Keratinocyte (primary cell): ENCODE data around the gene SVOP. TPM values are rescaled to one million over a fixed set of nuclear protein-coding genes. Genes with fewer than 3 reads are reported as not detected.
A peak's percentile ranks its signal among the peaks of the same experiment; 100 is the strongest.

Experiments
- DNase-seq: peaks from one replicate; pipeline ENCODE4 v3.0.0-alpha.2; 2011; ENCODE audit warnings: low read depth, missing footprints, low spot score
- FAIRE-seq: peaks from 2 replicates; lab custom pipeline; 2011; peaks lifted over from hg19 to GRCh38; lab: Jason Lieb, UNC
- H2AFZ ChIP-seq: 2 replicates; pipeline ENCODE4 v1.6.0; 2012; ENCODE audit warnings: low read length, control low read depth, inconsistent platforms; ENCODE audit not compliant: control insufficient read depth
- H3K27ac ChIP-seq: 2 replicates; pipeline ENCODE4 v1.5.1; 2011; ENCODE audit warnings: low read length; ENCODE audit not compliant: control insufficient read depth, insufficient read depth
- H3K27me3 ChIP-seq: 3 replicates; pipeline ENCODE4 v1.6.0; 2011; ENCODE audit warnings: low read length; ENCODE audit not compliant: control insufficient read depth, insufficient read depth; ENCODE audit errors: extremely low read depth
- H3K36me3 ChIP-seq, 2 experiments: 2 replicates in 1 of 2; 3 replicates in 1 of 2; pipeline ENCODE4 v1.5.1; 2011; ENCODE audit warnings: low read length in 2 of 2, mild to moderate bottlenecking in 1 of 2; ENCODE audit not compliant: control insufficient read depth in 2 of 2, insufficient read depth in 2 of 2; ENCODE audit errors: extremely low read depth in 1 of 2
- H3K4me1 ChIP-seq: 3 replicates; pipeline ENCODE4 v1.5.1; 2011; ENCODE audit warnings: low read length; ENCODE audit not compliant: control insufficient read depth, insufficient read depth; ENCODE audit errors: extremely low read depth
- H3K4me2 ChIP-seq: 3 replicates; pipeline ENCODE4 v1.6.0; 2011; ENCODE audit warnings: low read depth, low read length; ENCODE audit not compliant: control insufficient read depth, insufficient read depth; ENCODE audit errors: extremely low read depth
- H3K4me3 ChIP-seq, 3 experiments: fragments of 200-600 bp in 1 of 3; sonication (generic) in 1 of 3; 2 replicates in 2 of 3; 3 replicates in 1 of 3; pipeline ENCODE4 v1.5.1; 2011 to 2016; ENCODE audit warnings: low read length in 3 of 3, mild to moderate bottlenecking in 3 of 3, control low read depth in 2 of 3, inconsistent platforms in 1 of 3, low read depth in 1 of 3, mixed read lengths in 1 of 3, mixed run types in 1 of 3, moderate library complexity in 1 of 3; ENCODE audit not compliant: control insufficient read depth in 2 of 3, insufficient read depth in 2 of 3; ENCODE audit errors: extremely low read depth in 1 of 3
- H3K79me2 ChIP-seq: 2 replicates; pipeline ENCODE4 v1.6.0; 2012; ENCODE audit warnings: low read length; ENCODE audit not compliant: control insufficient read depth, insufficient read depth
- H3K9ac ChIP-seq: 3 replicates; pipeline ENCODE4 v1.6.0; 2011; ENCODE audit warnings: low read length; ENCODE audit not compliant: control insufficient read depth, insufficient read depth; ENCODE audit errors: extremely low read depth
- H3K9me1 ChIP-seq: 3 replicates; pipeline ENCODE4 v1.6.0; 2011; ENCODE audit warnings: low read length; ENCODE audit not compliant: control insufficient read depth, insufficient read depth; ENCODE audit errors: extremely low read depth
- H3K9me3 ChIP-seq: 2 replicates; pipeline ENCODE4 v1.5.1; 2012; ENCODE audit warnings: low read depth, low read length; ENCODE audit not compliant: control insufficient read depth
- H4K20me1 ChIP-seq: 3 replicates; pipeline ENCODE4 v1.6.0; 2011; ENCODE audit warnings: low read length; ENCODE audit not compliant: control insufficient read depth, insufficient read depth; ENCODE audit errors: extremely low read depth
- EZH2 ChIP-seq: IDR thresholded peaks from one replicate; pipeline ENCODE4 v1.6.1; 2012; ENCODE audit warnings: inconsistent platforms, mild to moderate bottlenecking, low read length, moderate library complexity
- dilution Hi-C: fragments of 300-500 bp; cut with MboI; formaldehyde crosslinking; loops from one replicate; pipeline ENCODE4 v1.7.0; 2020; ENCODE audit warnings: low sequenced_read_pairs; ENCODE audit not compliant: extremely low pct_ligation_motif_present
- polyA plus RNA-seq, 5 experiments: library from polyadenylated mRNA; depleted of rRNA in 3 of 5; stranded (reverse) in 3 of 5; stranded (forward) in 1 of 5; unstranded in 1 of 5; fragments of >200 nt; gene quantifications; 1 replicate in 1 of 5; 2 replicates in 3 of 5; 3 replicates in 1 of 5; pipeline versions ENCODE4 v1.2.1 to v1.2.3, GENCODE V29; 2011 to 2012; ENCODE audit warnings: missing spikeins in 2 of 5, low read depth in 1 of 5, low replicate concordance in 1 of 5
- TF ChIP-seq, protein P1 (sequence below), 3 experiments: IDR thresholded peaks in 1 of 3; conservative IDR thresholded peaks in 1 of 3; optimal IDR thresholded peaks in 1 of 3; 2 replicates in 2 of 3; 3 replicates in 1 of 3; pipeline versions ENCODE3 to v1.5.1; 2011; ENCODE audit warnings: low read length in 3 of 3, mild to moderate bottlenecking in 3 of 3, moderate library complexity in 2 of 3, control low read depth in 1 of 3, inconsistent platforms in 1 of 3; ENCODE audit not compliant: insufficient read depth in 2 of 3; ENCODE audit errors: extremely low read depth in 1 of 3

The SVOP gene
- polyA plus RNA-seq, 1 donor (not counting 4 experiments of a cell fraction or from before 2014, with no cell fraction given) = not detected

DNA sequence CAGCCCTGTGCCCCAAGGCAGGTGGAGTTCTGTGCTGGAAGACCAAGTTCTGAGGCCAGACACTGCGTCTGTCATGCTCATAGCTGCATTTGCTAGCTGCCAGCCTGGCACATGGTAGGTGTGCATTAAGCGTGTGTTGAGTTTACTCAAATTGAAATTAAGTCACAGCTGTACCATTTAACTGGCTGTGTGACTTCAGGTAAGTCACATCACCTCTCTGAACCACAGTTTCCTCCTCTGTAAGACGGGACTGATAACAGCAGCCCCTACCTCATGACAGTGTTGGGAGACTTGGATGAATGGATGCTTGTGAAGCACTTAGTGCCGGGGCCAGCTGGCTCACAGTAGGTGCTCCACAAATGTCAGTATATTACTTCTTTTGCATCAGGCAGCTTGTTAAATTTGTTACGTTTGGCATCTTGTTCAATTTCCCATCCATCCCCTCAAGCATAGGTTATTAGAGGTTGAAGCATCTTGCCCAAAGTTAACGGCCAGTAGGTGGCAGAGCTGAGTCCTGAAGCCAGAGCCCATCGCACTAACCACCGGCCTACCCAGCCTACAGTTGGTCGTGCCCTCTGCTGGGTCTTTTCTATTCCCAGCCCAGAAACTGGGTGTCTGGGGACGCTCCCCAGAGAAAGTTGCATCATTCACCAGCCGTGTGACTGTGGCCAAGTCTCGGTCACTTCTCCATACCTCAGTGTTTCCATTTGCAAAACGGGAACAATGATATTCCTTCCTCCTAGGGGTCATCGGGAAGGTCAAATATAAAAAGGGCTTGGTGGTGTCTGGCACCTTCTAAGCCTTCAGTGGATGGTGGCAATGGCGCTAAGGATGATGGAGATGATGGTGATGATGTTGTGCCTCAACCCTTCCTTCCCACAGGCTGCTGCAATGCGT lies 136.5 kb downstream of the SVOP start:
- no peaks in the 10 kb centered on the region for H3K79me2 ChIP-seq
- H3K4me3 ChIP-seq = no peak overlapping the region
- H3K36me3 ChIP-seq = no peaks in the 10 kb centered on the region
- TF ChIP-seq EZH2 = no peak
- TF ChIP-seq, protein P1, sequence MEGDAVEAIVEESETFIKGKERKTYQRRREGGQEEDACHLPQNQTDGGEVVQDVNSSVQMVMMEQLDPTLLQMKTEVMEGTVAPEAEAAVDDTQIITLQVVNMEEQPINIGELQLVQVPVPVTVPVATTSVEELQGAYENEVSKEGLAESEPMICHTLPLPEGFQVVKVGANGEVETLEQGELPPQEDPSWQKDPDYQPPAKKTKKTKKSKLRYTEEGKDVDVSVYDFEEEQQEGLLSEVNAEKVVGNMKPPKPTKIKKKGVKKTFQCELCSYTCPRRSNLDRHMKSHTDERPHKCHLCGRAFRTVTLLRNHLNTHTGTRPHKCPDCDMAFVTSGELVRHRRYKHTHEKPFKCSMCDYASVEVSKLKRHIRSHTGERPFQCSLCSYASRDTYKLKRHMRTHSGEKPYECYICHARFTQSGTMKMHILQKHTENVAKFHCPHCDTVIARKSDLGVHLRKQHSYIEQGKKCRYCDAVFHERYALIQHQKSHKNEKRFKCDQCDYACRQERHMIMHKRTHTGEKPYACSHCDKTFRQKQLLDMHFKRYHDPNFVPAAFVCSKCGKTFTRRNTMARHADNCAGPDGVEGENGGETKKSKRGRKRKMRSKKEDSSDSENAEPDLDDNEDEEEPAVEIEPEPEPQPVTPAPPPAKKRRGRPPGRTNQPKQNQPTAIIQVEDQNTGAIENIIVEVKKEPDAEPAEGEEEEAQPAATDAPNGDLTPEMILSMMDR (optimal IDR thresholded peaks at IDR 0.05 in 1 of 3, IDR thresholded peaks at IDR 0.05 in 1 of 3, conservative IDR thresholded peaks at IDR 0.05 in 1 of 3; ENCODE audit: extremely low read depth in 1 of 3, insufficient read depth in 2 of 3, low read length in 3 of 3) = peak; percentile 74 to 81 (median 81)
- no peak overlapping the region for H3K27ac ChIP-seq
- FAIRE-seq = peak; percentile 56
- H3K9me3 ChIP-seq = no peaks in the 10 kb centered on the region
- H2AFZ ChIP-seq = no peak overlapping the region
- dilution Hi-C loops = no loop called here
- H4K20me1 ChIP-seq = no peaks in the 10 kb centered on the region
- H3K4me2 ChIP-seq = no peak overlapping the region
- no peaks in the 10 kb centered on the region for H3K9me1 ChIP-seq
- H3K9ac ChIP-seq = no peak overlapping the region
- peaks cover 3% of the 10 kb centered on the region for H3K4me1 ChIP-seq
- no peaks in the 10 kb centered on the region for H3K27me3 ChIP-seq
- DNase-seq = no peak

DNA sequence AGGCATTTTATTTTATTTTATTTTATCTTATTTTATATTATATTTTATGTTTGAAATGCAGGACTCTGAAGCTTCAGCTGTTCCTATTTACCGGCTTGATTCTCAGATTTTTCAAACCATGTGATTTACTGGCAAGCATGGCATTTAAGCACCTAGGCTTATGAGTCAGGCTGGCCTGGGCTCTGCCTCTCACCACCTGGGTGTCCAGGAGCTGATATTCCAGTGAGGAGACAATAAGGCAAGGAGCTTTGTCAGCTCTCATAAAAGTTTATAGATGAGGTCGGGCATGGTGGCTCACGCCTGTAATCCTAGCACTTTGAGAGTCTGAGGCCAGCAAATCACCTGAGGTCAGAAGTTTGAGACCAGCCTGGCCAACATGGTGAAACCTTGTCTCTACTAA lies 138.9 kb downstream of the SVOP start:
- no peak overlapping the region for H3K9ac ChIP-seq
- H3K27me3 ChIP-seq = no peaks in the 10 kb centered on the region
- no peaks in the 10 kb centered on the region for H3K36me3 ChIP-seq
- no peak for DNase-seq
- dilution Hi-C loops = no loop called here
- H2AFZ ChIP-seq = peak overlapping the region; percentile 46
- no peaks in the 10 kb centered on the region for H3K9me3 ChIP-seq
- H4K20me1 ChIP-seq = no peaks in the 10 kb centered on the region
- H3K27ac ChIP-seq = no peak overlapping the region
- H3K4me3 ChIP-seq = no peak overlapping the region
- no peak for TF ChIP-seq EZH2
- TF ChIP-seq, protein P1 (optimal IDR thresholded peaks at IDR 0.05 in 1 of 3, IDR thresholded peaks at IDR 0.05 in 1 of 3, conservative IDR thresholded peaks at IDR 0.05 in 1 of 3; ENCODE audit: extremely low read depth in 1 of 3, insufficient read depth in 2 of 3, low read length in 3 of 3) = no peak
- no peaks in the 10 kb centered on the region for H3K79me2 ChIP-seq
- no peak for FAIRE-seq
- H3K4me1 ChIP-seq = peaks cover 3% of the 10 kb centered on the region
- H3K4me2 ChIP-seq = no peak overlapping the region
- H3K9me1 ChIP-seq = no peaks in the 10 kb centered on the region
